Activated naive CD4-positive, alpha-beta T cell treated with anti-CD3 and anti-CD28 coated beads, Interleukin-2, amount 50 U/mL, for 16 hours (primary cell): Measurements from ENCODE around the gene SLCO2B1.
"Not testable (repeated sequence)": the region's sequence is repeated elsewhere in the genome, so short reads cannot be mapped to it uniquely, and the experiment has no call there.

ENCODE experiments used
- DNase-seq: peaks from one replicate; pipeline ENCODE4 v3.0.0-alpha.2; 2020

Gene SLCO2B1, protein sequence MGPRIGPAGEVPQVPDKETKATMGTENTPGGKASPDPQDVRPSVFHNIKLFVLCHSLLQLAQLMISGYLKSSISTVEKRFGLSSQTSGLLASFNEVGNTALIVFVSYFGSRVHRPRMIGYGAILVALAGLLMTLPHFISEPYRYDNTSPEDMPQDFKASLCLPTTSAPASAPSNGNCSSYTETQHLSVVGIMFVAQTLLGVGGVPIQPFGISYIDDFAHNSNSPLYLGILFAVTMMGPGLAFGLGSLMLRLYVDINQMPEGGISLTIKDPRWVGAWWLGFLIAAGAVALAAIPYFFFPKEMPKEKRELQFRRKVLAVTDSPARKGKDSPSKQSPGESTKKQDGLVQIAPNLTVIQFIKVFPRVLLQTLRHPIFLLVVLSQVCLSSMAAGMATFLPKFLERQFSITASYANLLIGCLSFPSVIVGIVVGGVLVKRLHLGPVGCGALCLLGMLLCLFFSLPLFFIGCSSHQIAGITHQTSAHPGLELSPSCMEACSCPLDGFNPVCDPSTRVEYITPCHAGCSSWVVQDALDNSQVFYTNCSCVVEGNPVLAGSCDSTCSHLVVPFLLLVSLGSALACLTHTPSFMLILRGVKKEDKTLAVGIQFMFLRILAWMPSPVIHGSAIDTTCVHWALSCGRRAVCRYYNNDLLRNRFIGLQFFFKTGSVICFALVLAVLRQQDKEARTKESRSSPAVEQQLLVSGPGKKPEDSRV

DNA sequence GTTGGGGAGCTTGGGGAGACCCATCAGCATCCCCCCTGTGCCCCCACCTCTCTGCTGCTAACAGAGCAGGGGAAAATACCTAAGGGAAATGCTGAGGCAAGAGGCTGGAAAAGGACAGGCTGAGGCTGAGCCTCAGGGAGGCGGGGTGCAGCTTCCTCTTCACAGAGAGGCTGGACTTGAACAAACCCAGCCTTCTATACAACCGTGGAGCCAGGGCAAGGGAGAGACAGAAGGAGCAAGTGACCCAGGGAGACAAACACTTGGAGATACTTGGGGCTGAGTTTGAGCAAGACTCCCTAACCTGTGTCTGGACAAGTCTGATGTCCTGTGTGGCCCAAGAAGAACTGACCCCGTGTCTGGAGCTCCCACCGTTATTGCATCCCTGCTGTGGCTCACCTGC lies at the start of gene SLCO2B1:
Gene SLCO2B1 (plus strand): TSS at position 229 of the 400 bp plus-strand sequence. CDS start 275 bp downstream, outside the sequence.
- DNase-seq = no peak

DNA sequence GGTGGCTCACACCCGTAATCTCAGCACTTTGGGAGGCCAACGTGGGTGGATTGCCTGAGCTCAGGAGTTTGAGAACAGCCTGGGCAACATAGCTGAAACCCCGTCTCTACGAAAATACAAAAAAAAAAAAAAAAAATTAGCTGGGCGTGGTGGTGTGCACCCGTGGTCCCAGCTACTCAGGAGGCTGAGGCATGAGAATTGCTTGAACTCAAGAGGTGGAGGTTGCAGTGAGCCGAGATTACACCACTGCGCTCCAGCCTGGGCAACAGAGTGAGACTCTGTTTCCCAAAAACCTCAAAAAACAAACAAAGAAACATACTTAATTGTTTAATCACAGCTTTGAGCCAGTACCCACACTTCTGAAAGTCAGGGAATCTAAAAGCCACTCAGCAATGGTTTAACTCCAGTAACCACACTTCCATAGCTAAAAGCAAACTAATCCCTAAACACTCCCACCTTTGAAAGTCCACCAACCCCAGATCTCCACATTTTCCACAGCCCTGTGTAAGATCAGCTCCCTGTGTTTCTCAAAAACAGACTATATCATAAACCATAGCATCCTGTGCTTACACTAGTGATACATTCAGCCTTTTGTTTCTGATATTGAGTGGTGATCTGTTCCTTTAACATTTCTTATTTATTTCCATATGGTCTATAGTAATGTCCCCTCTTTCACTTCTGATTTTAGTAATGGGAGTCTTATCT lies 49.3 kb upstream of the SLCO2B1 start:
- DNase-seq = no peak

DNA sequence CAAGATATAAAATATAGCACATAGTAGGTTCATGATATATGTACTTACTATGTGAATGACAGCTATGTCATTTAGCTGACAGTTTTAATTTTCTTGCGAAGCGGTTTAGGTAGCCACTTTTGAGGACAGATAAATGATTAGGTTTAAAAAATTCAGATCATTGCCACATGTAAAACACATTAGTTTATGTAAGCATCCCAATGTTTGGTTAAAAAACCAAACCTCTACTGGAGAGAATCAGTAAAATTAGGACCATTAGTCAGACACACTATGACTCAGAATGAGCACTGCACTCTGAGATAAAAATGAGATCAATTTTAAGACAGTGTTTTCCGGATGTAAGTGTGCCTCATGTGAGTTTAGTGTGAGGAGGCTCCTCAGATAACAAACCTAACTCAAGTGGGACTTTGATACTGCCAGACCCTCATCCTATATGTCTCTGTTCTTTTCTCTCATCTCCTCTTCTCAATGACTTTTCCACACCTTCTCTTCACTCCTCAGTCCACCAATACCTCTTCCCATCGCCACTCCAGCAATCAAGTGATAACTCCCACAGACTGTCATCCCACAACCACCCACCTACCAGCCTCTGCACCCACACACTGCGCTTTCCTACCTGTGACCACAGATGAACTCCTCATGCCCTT lies 47.4 kb upstream of the SLCO2B1 start:
- no peak for DNase-seq

DNA sequence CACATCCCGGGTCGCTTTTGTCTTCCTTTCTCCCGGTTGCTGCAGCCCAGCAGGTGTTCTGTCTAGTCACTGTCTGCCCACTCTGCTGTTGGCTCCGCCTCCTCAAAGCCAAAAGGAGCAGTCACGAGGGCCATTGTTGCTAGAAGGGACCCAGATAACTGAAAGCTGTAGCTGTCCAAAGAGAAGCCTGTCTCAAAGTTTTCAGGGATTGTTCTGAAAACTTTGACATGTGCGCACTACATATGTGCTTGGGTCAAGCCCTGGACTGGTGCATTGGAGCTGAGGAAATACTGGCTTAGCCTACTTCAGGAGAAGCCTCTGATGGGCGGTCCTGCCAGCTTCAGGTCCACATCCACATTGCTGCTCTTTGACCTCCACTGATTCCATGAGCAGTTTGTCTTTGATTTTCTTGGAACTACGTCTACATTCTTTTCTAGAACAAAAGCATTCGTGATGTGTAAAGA lies 45.4 kb upstream of the SLCO2B1 start:
- no peak for DNase-seq

DNA sequence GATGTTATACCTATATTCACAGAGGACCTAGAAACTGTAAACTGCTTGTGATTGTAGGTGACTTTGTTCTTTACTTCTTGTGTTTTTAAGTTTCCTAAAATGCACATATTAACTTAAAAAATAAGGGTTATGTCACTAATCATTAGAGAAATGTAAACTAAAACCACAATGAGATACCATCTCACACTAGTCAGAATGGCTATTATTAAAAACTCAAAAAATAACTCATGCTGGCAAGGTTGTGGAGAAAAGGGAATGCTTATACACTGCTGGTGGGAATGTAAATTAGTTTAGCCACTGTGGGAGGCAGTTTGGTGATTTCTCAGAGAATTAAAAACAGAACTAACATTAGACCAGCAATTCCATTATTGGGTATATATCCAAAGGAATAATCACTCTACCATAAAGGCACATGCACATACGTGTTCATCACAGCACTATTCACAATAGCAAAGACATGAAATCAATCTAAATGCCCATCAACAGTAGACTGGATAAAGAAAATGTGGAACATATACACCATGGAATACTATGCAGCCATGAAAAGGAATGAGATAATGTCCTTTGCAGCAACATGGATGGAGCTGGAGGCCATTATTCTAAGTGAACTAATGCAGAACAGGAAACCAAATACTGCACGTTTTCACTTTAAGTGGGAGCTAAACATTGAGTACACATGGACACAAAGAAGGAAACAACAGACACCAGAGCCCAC lies 44.8 kb upstream of the SLCO2B1 start:
- DNase-seq = not testable (repeated sequence)

DNA sequence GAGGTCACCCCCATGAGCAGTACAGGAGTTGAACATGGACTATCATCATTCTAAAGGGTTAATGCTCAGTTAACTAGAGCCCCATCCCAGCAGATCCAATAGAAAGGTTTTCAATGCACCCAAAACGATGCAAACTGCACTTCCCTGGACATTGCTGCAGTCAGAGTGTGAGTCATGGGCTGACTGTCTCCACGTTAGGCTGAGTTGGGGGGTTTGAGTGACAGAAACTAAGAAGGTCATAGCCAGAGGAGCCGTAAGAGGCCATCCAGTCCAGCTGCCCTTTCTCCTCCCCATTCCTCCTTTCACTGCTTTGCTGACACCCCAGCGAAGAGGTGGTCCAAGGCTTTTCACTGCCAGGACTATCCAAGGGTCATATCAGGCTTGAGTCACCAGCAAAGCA lies 43.7 kb upstream of the SLCO2B1 start:
- DNase-seq = no peak

DNA sequence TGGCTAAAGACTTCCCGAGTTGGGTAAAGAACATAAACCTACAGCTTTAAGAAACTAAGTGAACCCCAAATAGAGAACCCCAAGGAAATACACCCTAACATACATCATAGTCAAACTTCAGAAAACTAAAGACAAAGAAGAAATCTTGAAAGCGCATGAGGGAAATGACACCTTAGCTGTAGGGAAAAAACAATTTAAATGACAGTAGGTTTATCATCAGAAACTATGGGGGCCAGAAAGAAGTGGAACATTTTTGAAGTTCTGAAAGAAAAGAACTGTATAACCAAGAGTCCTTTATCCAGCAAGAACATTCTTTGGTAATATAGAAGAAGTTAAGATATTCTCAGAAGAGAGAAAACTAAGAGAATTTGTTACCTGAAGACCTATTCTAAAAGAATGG lies 38.7 kb upstream of the SLCO2B1 start:
- no peak for DNase-seq

DNA sequence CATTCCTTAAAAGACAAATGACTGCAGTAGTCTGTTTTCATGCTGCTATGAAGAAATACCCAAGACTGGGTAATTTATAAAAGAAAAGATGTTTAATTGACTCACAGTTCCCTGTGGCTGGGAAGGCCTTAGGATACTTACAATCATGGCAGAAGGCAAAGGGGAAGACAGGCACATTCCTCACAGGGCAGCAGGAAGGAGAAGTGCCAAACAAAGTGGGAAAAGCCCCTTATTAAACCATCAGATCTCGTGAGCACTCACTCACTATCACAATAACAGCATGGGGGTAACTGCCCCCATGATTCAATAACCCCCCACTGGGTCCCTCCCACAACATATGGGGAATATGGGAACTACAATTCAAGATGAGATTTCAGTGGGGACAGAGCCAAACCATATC lies 37.9 kb upstream of the SLCO2B1 start:
- no peak for DNase-seq

DNA sequence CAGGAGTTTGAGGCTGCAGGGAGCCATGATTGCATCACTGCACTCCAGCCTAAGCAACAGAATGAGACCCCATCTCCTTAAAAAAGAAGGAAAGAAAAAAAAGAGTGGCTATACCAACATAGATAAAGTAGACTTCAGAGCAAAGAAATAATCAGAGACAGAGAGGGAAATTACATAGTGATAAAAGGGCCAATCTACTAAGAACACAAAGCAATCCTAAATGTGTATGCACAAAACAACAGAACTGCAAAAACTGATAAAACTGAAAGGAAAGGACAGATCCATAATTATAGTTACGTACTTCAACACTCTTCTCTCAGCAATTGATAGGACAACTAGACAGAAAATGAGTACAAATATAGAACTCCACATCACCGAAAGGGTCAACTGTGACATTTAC lies 36.4 kb upstream of the SLCO2B1 start:
- no peak for DNase-seq

DNA sequence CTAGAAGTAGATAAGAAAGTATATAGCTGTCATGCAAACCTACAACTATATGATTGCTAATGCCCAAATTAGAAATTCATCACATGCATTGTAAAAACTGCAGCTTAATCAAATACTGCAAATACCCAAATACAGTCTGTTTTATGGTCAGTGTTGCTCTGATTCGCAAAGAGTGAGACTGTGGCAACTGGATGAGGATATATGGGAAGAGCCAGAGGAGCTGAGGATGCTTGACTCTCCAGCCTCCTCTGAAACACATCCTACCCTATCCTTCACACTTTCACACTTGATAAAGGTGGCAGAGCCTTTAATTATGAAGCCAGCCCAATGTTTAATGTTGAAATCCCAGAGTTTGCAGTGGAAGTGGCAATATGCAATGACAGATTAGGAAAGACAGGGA lies 32.3 kb upstream of the SLCO2B1 start:
- DNase-seq = no peak

DNA sequence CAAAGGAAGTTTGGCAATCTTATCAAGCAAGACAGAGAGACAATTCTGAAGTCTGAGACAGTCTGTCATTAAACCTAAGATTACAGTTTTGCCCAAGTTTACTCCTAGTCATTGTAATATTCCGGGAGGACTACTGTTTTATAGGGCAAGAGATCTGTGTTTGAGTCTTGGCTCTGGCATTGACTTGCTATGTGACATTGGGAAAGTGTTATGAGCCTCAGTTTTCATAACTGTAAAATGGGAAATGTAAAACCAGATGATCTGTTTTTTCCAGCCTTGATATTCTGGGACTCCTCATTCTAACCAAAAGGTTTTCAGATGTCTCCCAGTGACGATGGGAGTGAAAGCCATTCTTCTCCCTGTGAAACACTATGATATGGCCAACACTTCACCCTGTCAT lies 24.3 kb upstream of the SLCO2B1 start:
- DNase-seq = no peak

DNA sequence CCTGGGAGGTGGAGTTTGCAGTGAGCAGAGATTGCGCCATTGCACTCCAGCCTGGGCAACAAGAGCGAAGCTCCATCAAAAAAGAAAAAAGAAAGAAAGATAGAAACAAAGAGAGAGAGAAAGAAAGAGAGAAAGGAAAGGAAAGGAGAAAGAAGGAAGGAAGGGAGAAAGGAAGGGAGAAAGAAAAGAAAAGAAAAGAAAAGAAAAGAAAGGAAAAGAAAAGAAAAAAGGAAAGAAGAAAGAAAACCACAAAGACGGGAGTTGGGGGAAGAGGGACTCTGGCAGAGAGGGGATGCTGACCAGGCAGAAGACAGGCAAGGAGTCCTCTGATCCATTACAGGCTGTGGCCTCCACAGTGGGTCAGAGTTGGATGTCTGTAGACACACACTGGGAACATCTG lies 18.8 kb upstream of the SLCO2B1 start:
- DNase-seq = no peak

DNA sequence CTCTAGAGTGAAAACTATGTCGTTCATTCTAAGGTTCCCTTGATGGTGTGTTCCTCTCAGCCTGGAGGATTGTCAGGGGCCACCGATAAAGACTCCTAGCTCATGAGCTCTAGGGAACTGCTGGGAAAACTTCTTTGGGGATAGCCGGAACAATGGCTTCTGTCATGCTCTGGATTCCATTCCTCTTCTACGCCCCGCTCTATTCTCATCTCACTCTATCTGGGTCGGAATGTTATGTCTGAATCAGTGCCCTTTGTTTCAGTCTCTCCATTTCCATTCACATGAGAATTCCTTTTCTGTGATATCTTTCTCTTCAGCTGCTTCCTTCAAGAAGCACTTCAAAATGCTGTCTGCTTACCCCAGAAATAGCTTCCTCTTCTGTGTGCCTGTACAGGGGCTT lies 16.9 kb upstream of the SLCO2B1 start:
- no peak for DNase-seq

DNA sequence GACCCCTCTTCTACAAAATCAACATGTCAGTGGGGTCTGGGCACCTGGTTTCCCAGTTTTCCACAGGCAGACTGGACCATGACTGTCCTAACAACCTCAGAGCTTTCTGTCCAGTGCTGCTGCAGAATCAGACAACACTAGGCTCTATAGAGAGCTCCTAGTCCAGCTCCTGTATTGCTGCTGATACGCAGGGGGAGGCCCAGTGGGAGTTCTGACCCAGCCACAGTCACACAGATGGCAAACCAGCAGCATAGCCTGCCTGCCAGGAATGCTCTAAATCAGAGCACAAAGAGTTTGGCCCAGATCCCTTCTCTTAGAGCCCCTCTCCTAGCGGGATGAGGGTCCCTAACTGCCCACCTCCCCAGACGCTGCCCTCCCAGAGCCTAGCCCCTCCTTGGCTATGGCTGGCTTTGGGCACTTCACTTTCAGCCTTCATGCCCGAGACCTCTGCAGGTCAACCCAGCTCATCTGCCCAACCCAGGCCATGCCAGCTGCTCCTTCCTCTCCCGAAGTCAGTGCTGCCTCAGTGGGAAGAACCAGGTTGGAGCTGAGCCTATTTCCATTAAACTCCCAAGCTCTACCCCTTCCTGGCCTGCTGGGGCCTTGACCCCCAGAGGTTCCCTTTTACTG lies 15.8 kb upstream of the SLCO2B1 start:
- no peak for DNase-seq

DNA sequence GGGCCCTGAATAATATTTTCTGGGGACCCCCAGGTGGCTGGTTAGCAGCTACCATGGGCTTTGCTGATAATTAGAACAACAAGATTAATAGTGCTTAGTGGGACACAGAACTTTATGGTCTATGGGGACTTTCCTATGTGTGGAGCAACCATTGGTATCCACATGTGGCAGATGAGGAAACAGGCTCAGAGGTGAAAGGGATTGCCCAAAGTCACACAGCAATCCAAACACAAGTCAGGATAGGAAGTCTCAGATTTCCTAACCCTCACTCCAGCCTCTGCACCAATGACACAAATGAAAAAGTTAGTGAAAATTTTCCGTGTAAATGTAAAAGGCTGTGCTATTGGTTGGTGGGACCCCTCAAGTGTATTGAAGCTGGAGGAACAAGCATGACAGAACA lies 15.3 kb upstream of the SLCO2B1 start:
- DNase-seq = no peak

DNA sequence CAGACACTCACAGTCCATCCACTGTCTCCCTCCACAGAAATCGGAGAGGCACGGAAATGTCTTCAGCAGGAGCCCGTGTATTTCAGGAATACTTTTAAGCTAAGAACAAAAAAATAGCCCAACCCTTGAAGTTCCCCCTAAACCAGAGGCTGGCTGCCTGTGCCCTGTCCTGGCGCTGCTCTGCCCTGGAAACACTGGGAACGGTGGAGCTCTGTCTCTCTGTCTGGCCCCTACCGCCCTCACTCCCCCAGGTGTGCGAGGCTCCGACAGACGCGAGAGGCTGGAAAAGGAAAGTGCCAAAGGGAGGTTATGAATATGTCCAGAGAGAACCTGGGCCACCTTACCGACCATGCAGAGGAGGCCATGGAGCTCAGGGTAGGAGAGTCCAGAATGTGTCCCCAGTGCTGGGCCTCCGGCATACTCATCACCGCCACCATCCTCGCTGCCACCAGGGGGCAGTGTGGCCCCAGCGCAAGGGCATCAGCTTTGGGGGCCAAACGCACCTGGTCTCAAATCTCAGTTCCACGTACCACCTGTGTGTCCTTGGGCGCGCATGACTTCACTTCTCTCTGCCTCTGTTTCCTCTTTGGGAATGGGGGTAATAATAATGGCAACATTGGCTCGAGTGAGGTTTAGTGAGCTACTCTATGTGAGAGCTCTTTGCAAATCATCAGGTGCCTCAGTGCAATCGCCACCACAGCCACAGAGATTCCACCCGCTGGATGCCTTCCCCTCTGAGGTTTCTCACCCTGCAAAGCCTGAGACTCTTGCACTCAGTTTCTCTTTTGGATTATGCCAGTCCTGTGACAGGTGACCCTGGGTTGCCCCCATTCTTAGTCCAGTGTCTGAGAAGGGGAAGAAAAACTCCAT lies 10.4 kb upstream of the SLCO2B1 start:
- DNase-seq = peak; percentile 80

DNA sequence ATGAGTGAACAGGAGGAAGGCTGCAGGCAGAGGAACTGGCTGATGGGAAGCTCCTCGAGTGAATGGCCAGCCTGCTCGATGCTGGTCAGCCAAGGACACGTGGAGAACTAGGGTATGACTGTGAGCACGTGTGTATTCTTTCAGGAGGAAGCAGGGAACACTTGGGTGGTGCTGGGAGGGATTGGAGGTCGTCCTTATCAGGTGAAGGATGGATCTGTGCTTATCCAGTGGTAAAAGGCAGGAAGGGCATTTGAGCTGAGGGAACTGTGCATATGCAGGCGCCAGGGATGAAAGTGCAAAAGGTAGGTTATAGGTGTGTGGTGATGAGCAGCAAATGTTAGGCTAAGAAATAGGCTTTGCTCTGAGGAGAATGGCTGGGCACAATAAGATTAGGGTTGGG lies 9.7 kb upstream of the SLCO2B1 start:
- DNase-seq = no peak

DNA sequence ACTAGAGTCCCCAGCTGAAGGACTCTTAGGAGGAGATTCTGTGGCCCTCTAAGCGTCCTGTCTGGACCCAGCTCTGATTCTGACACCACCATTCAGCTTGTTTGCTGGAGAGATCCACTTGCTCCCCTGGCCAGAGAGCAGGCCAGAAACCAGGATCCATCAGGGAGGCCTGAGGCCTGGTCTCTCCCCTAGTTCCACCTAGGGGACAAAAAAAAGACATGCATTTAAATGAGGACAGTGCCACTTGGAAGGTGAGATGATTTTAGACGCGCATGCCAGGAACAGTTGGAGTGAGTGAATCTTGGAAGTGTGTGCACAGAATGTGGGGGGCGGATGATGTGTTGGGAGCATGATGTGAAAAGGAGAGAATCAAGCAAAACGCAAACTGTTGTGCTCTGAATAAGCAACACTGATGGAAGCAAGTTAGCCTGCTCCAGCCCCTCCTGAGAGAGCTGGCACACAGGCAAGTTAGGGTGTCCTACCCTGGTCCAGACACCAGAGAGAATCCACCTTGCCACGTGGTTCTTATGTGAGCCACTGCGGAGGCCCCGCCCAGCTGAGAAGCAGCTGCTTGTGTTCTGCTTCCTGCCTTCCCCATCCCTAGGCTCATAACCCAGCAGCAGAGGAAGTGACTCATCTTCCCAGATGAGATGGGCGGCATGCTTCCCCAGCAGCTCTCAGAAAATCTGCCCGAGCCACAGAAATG lies 8.0 kb upstream of the SLCO2B1 start:
- DNase-seq = peak; percentile 70

DNA sequence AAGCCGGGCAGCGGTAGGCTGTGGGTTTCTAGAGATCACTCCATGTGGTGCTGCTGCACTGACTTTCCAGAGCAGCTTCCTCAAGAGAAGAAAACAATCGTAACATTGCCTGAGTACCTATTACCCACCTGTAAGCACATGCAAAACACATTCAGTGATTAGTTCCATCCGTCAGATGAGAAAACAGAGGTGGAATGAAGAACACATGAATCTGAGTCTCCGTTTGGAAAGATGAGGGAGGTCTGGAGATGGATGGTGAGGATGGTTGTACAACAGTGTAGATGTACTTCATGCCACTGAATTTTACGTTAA lies 7.5 kb upstream of the SLCO2B1 start:
- DNase-seq = no peak

DNA sequence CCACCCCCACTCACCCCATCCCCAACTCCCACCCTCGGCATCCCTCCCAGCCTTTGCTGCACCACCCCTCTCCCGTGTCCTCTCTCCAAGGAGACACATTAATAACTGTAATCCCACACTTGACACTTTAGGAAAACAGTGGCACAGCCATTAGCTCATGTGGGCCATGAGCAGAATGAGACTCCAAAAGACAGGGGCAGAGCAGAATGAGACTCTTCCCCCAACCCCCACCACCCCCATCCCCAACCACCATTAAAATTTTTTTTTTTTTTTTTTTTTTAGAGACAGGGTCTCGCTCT lies 6.2 kb upstream of the SLCO2B1 start:
- no peak for DNase-seq
